Nephron (organoid): ENCODE results near the gene PIGQ.
"Not testable (repeated sequence)": the region's sequence is repeated elsewhere in the genome, so short reads cannot be mapped to it uniquely, and the experiment has no call there.

ENCODE experiments used
- H3K27ac Mint-ChIP-seq, 3 experiments: 2 replicates each; pipeline ENCODE4 v1.8.0; 2020; ENCODE audit warnings: mixed read lengths in 3 of 3, mild to moderate bottlenecking in 2 of 3, moderate library complexity in 1 of 3
- H3K27me3 Mint-ChIP-seq: 2 replicates; pipeline ENCODE4 v1.8.0; 2021; ENCODE audit warnings: low read depth, mild to moderate bottlenecking, moderate library complexity, mixed read lengths
- H3K36me3 Mint-ChIP-seq: 2 replicates; pipeline ENCODE4 v1.8.0; 2020; ENCODE audit warnings: low read depth, mixed read lengths
- H3K4me1 Mint-ChIP-seq: 2 replicates; pipeline ENCODE4 v1.8.0; 2020; ENCODE audit warnings: mixed read lengths
- H3K4me3 Mint-ChIP-seq, 3 experiments: 2 replicates each; pipeline ENCODE4 v1.8.0; 2020; ENCODE audit warnings: mild to moderate bottlenecking in 3 of 3, mixed read lengths in 3 of 3, moderate library complexity in 2 of 3
- H3K9me3 Mint-ChIP-seq: 2 replicates; pipeline ENCODE4 v1.8.0; 2020; ENCODE audit warnings: mixed read lengths
- CTCF ChIP-seq, 3 experiments: fragments of 200-600 bp; sonication (generic); IDR thresholded peaks; one replicate each; pipeline ENCODE4 v1.5.0; 2021; ENCODE audit warnings: antibody characterized with exemption in 3 of 3; ENCODE audit not compliant: unreplicated experiment in 3 of 3

Gene PIGQ

DNA sequence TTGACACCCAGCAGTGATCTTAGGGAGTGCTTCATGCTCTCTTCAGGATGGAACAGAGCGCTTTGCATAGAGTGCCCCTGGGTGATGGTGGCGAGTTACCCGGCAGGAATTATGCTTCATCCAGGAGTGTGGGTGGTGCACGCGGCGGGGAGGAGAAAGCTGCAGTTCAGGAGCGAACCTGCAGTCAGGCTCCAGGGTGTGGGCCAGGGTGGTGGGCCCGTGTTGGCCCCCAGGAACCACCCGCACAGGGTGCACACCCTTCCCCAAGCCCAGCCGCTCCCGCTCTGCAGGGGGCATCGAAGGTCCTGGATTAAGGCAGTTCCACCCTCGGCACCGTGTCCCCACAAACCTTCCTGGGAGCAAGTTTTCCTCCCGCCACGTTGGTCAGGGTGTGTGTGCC lies 24.0 kb downstream of the PIGQ start:
- Mint-ChIP-seq H3K27me3 (peaks cover 4% of the 10 kb centered on the region), H3K4me1 (peaks cover 29% of the 10 kb centered on the region), H3K27ac (peak overlapping the region; percentile 55 to 90 (median 64)), H3K4me3 (peak overlapping the region; percentile 56 to 90 (median 72)), H3K36me3 (peaks cover 25% of the 10 kb centered on the region), H3K9me3 (no peaks in the 10 kb centered on the region)
- no peak for TF ChIP-seq CTCF (IDR thresholded peaks at IDR 0.05; ENCODE audit: unreplicated experiment in 3 of 3)

DNA sequence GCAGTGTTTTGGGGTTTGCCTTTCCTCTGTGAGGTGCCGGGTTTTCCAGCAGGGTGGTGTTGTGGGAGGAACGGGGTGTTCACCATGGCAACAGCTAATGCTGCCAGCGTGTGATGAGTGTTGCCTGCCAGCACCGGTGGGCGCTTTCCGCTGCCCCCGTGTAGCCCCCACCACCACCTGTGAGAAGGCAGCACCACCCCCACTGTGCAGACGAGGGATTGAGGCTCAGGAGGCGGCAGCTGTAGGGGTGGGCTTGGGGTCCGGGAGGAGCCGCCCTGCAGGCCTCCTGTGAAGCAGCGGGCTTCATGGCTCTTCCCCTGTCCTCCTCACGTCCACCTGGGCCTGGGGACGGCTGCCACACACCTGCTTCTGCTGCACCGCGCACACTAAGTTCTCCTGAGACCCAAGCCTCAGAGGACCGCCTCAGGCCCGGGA lies 25.3 kb downstream of the PIGQ start:
- H3K27me3 Mint-ChIP-seq = peaks cover 4% of the 10 kb centered on the region

GRCh38 chr16:595942-596735 lies 26.4 kb downstream of the PIGQ start:
- TF ChIP-seq CTCF (IDR thresholded peaks at IDR 0.05; ENCODE audit: unreplicated experiment in 3 of 3) = no peak
- Mint-ChIP-seq H3K27ac (no peak overlapping the region), H3K4me1 (peaks cover 22% of the 10 kb centered on the region), H3K27me3 (peaks cover 1% of the 10 kb centered on the region), H3K9me3 (no peaks in the 10 kb centered on the region), H3K4me3 (no peak overlapping the region), H3K36me3 (peaks cover 31% of the 10 kb centered on the region)

More for the DNA sequence above, 25.3 kb downstream of the PIGQ start:
- H3K4me1 Mint-ChIP-seq = peaks cover 29% of the 10 kb centered on the region
- H3K27ac Mint-ChIP-seq = no peak overlapping the region
- H3K9me3 Mint-ChIP-seq = no peaks in the 10 kb centered on the region
- TF ChIP-seq CTCF (IDR thresholded peaks at IDR 0.05; ENCODE audit: unreplicated experiment in 3 of 3) = no peak
- H3K4me3 Mint-ChIP-seq = no peak overlapping the region
- H3K36me3 Mint-ChIP-seq = peaks cover 28% of the 10 kb centered on the region

- no peak for TF ChIP-seq CTCF (IDR thresholded peaks at IDR 0.05; ENCODE audit: unreplicated experiment in 3 of 3)
- no peak overlapping the region for H3K4me3 Mint-ChIP-seq
- no peaks in the 10 kb centered on the region for H3K9me3 Mint-ChIP-seq
- peaks cover 19% of the 10 kb centered on the region for H3K4me1 Mint-ChIP-seq
- H3K27ac Mint-ChIP-seq = no peak overlapping the region
- H3K36me3 Mint-ChIP-seq = peaks cover 34% of the 10 kb centered on the region
- peaks cover 3% of the 10 kb centered on the region for H3K27me3 Mint-ChIP-seq
These were observed 26.9 kb downstream of the PIGQ start for GRCh38 chr16:596736-597060.

DNA sequence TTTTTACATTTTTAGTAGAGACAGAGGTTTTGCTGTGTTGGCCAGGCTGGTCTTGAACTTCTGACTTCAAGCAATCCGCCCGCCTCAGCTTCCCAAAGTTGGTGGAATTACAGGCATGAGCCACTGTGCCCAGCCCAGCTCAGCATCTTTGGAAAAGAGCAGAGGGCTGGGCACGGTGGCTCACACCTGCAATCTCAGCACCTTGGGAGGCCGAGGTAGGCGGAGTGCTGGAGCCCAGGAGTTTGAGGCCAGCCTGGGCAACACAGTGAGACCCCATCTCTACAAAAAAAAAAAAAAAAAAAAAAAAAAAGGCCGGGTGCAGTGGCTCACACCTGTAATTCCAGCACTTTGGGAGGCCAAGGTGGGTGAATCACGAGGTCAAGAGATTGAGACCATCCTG lies 27.9 kb downstream of the PIGQ start:
- not testable (repeated sequence) for H3K27me3 Mint-ChIP-seq, H3K27ac Mint-ChIP-seq, H3K9me3 Mint-ChIP-seq, H3K4me3 Mint-ChIP-seq
- H3K4me1 Mint-ChIP-seq = peaks cover 18% of the 10 kb centered on the region
- peaks cover 35% of the 10 kb centered on the region for H3K36me3 Mint-ChIP-seq

GRCh38 chr16:598823-599739 lies 29.3 kb downstream of the PIGQ start:
- Mint-ChIP-seq H3K36me3 (peaks cover 49% of the 10 kb centered on the region), H3K27me3 (peaks cover 3% of the 10 kb centered on the region), H3K4me3 (no peak overlapping the region), H3K9me3 (peaks cover 2% of the 10 kb centered on the region), H3K4me1 (peaks cover 6% of the 10 kb centered on the region), H3K27ac (no peak overlapping the region)
- TF ChIP-seq CTCF (IDR thresholded peaks at IDR 0.05; ENCODE audit: unreplicated experiment in 3 of 3) = no peak
